Mucosa of gallbladder (tissue), 1 donor: ENCODE results near the gene HESX1. TPM values are rescaled to one million over a fixed set of nuclear protein-coding genes. Genes with fewer than 3 reads are reported as not detected.

Source experiments
- total RNA-seq: library from RNA; stranded (reverse); gene quantifications from one replicate; pipeline ENCODE4 v1.2.1, GENCODE V29; 2021
- donor health status: DM: no; HTN: no; CAD: no.

The HESX1 gene
- total RNA-seq, 1 donor from 2014 or later, result 0.52 TPM

Other genes starting within 250 kb of the HESX1 start
- gene SPATA12, start 139.3 kb downstream of the HESX1 start, total RNA-seq, result 0.43 TPM
- gene IL17RD, start 34.6 kb downstream of the HESX1 start, total RNA-seq, result 11.7 TPM
- 39.9 TPM for gene APPL1, start 27.8 kb upstream of the HESX1 start, total RNA-seq
- gene ASB14, start 92.7 kb upstream of the HESX1 start, total RNA-seq, result not detected